Measurements from ENCODE around the gene EIF4E3.

- no peak for TF ChIP-seq GATA2 (IDR thresholded peaks at IDR 0.05; ENCODE audit: low read depth, low read length)
- TF ChIP-seq GATA3 (IDR thresholded peaks at IDR 0.05; ENCODE audit: low read depth, low read length): no peak
Measured at GRCh38 chr3:71771884-71772283, 46.7 kb upstream of the EIF4E3 start.

Data from SH-SY5Y (cell line).